SW 1271 (cell line): ENCODE data around the gene CPEB2.
"Not testable (repeated sequence)": the region's sequence is repeated elsewhere in the genome, so short reads cannot be mapped to it uniquely, and the experiment has no call there.

Experiments used
- DNase-seq, 2 experiments: peaks; one replicate each; lab custom pipeline; 2025; lab: John Stamatoyannopoulos, UW

The CPEB2 gene

GRCh38 chr4:15043922-15044321 lies 41.6 kb downstream of the CPEB2 start:
- no peak for DNase-seq

- DNase-seq = no peak
Measured at GRCh38 chr4:15054541-15054940, 52.3 kb downstream of the CPEB2 start.

- DNase-seq = no peak
Measured at GRCh38 chr4:15060213-15060612, 57.9 kb downstream of the CPEB2 start.

GRCh38 chr4:15063341-15063740 lies 61.1 kb downstream of the CPEB2 start:
- no peak for DNase-seq

GRCh38 chr4:15065516-15065915 lies 63.2 kb downstream of the CPEB2 start:
- no peak for DNase-seq

GRCh38 chr4:15066140-15066539 lies 63.9 kb downstream of the CPEB2 start:
- no peak for DNase-seq

GRCh38 chr4:15068298-15068697 lies 66.0 kb downstream of the CPEB2 start:
- DNase-seq = no peak

- DNase-seq = no peak
Measured at GRCh38 chr4:15075875-15076274, 73.6 kb downstream of the CPEB2 start.

GRCh38 chr4:15077969-15078368 lies 75.7 kb downstream of the CPEB2 start:
- no peak for DNase-seq

- no peak for DNase-seq
Measured at GRCh38 chr4:15078682-15079642, 76.7 kb downstream of the CPEB2 start.

GRCh38 chr4:15084780-15085179 lies 82.5 kb downstream of the CPEB2 start:
- no peak for DNase-seq

- DNase-seq = not testable (repeated sequence)
Measured at GRCh38 chr4:15085762-15086161, 83.5 kb downstream of the CPEB2 start.

GRCh38 chr4:15086259-15086658 lies 84.0 kb downstream of the CPEB2 start:
- DNase-seq = not testable (repeated sequence)

- DNase-seq = no peak
Measured at GRCh38 chr4:15088394-15089035, 86.2 kb downstream of the CPEB2 start.

- DNase-seq = no peak
Measured at GRCh38 chr4:15089979-15090378, 87.7 kb downstream of the CPEB2 start.

GRCh38 chr4:15100380-15100779 lies 98.1 kb downstream of the CPEB2 start:
- DNase-seq = no peak

GRCh38 chr4:15100994-15101695 lies 98.9 kb downstream of the CPEB2 start:
- no peak for DNase-seq

- DNase-seq = no peak
Measured at GRCh38 chr4:15104825-15105224, 102.5 kb downstream of the CPEB2 start.

- DNase-seq = no peak
Measured at GRCh38 chr4:15106399-15106798, 104.1 kb downstream of the CPEB2 start.

- DNase-seq = no peak
Measured at GRCh38 chr4:15109600-15109999, 107.3 kb downstream of the CPEB2 start.

GRCh38 chr4:15110120-15110571 lies 107.9 kb downstream of the CPEB2 start:
- no peak for DNase-seq

- no peak for DNase-seq
Measured at GRCh38 chr4:15116509-15117079, 114.3 kb downstream of the CPEB2 start.
